Mesothelial cell of epicardium (in vitro differentiated cells): ENCODE results near the gene IMPDH2. TPM values are rescaled to one million over a fixed set of nuclear protein-coding genes. Genes with fewer than 3 reads are reported as not detected.

Source experiments
- DNase-seq, 2 experiments: peaks; one replicate each; pipeline ENCODE4 v3.0.0; 2021; ENCODE audit warnings: low spot score in 2 of 2; ENCODE audit not compliant: unreplicated experiment in 2 of 2
- H3K27ac Mint-ChIP-seq: 2 replicates; pipeline ENCODE4 v1.8.0; 2021; ENCODE audit warnings: mixed read lengths
- H3K27me3 Mint-ChIP-seq: 2 replicates; pipeline ENCODE4 v1.8.0; 2021; ENCODE audit warnings: low read depth, mixed read lengths
- H3K36me3 Mint-ChIP-seq: 2 replicates; pipeline ENCODE4 v1.8.0; 2021; ENCODE audit warnings: mixed read lengths
- H3K4me1 Mint-ChIP-seq: 2 replicates; pipeline ENCODE4 v1.8.0; 2021; ENCODE audit warnings: mixed read lengths
- H3K4me3 Mint-ChIP-seq: 2 replicates; pipeline ENCODE4 v1.8.0; 2021; ENCODE audit warnings: mild to moderate bottlenecking, moderate library complexity, mixed read lengths
- H3K9me3 Mint-ChIP-seq: 2 replicates; pipeline ENCODE4 v1.8.0; 2021; ENCODE audit warnings: mixed read lengths
- CTCF ChIP-seq: fragments of 200-600 bp; sonication (generic); IDR thresholded peaks from one replicate; pipeline ENCODE4 v1.5.0; 2021; ENCODE audit warnings: antibody characterized with exemption; ENCODE audit not compliant: unreplicated experiment
- total RNA-seq: library from RNA; stranded (reverse); gene quantifications from 3 replicates; pipeline ENCODE4 v1.2.1, GENCODE V29; 2021

Gene IMPDH2
- total RNA-seq, 1 donor from 2014 or later: 207 TPM

DNA sequence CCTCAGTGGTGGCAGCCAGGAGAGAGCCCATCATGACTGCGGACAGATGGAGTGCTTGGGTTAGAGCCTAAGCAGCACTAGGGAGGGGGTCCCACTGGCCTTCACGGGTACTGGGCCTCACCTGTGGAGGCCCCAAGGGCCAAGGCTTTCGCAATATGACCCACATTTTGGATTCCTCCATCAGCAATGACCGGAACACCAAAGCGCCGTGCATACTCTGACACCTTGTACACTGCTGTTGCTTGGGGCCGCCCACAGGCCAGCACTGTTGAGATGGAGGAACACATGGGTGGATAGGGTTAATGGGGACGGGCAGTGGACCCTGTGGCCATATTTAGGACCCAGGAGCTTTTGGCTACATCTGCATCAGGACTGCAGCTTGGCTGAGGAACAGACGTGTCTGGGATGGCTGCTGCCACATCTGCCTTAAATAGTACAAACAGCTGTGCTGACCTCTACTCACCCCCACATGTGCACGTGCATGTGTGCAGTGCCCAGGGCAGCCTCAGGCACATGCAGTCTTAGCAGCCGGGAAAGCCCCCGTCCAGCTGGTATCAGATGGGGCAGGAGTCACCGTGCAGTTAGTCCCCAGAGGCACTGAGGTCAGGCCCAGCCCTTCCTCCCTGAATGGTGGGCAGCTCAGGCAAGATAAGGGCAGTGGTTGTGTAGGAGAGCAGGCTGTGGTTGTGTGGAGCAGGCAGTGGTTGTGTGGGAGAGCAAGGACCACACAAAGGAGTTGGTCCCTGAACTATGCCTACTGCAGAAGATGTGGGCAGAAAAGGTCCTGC lies 4.0 kb downstream of the IMPDH2 start:
- TF ChIP-seq CTCF: no peak
- H3K36me3 Mint-ChIP-seq: peaks cover 14% of the 10 kb centered on the region
- no peak overlapping the region for H3K4me3 Mint-ChIP-seq
- DNase-seq: no peak
- no peak overlapping the region for H3K27ac Mint-ChIP-seq
- no peaks in the 10 kb centered on the region for H3K27me3 Mint-ChIP-seq
- H3K4me1 Mint-ChIP-seq: peaks cover 37% of the 10 kb centered on the region
- no peaks in the 10 kb centered on the region for H3K9me3 Mint-ChIP-seq

DNA sequence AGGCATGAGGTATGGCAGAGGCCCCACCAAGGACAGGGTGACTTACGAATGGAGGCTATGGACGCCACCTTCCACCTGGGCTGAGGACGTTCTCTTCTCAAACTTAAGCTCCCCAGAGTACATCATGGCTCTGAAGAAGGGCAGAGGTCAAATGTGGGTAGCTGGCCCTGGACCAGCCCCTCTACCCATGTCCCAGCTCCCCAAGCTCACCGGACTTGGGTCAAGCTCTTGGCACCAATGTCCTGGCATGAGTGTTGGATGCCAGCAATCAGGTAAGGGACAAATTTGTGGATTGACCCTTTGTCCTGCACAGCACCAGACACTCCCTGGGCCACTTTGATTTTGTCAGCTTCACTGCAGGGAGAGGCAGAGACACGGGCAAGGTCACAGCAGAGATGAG lies 4.7 kb downstream of the IMPDH2 start:
- H3K4me1 Mint-ChIP-seq: peaks cover 42% of the 10 kb centered on the region

DNA sequence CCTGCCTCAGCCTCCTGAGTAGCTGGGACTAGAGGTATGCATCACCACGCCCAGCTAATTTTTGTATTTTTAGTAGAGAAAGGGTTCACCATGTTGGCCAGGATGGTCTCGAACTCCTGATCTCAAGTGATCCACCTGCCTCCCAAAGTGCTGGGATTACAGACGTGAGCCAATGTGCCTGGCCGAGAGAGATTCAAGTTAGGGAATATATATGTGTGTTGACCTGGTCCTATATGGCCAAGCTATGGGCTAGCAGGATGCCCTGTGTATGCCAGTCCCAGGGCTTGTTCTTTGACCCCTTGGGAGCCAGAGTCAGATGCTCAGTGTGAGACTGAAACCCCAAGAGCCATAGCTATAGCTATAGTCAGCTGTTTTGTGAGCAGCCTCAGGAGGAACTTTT lies 5.4 kb downstream of the IMPDH2 start:
- Mint-ChIP-seq H3K4me3 (peak overlapping the region; percentile 94), H3K36me3 (peaks cover 14% of the 10 kb centered on the region), H3K27ac (no peak overlapping the region), H3K4me1 (peaks cover 38% of the 10 kb centered on the region), H3K9me3 (no peaks in the 10 kb centered on the region), H3K27me3 (no peaks in the 10 kb centered on the region)
- no peak for TF ChIP-seq CTCF
- no peak for DNase-seq

More for the DNA sequence above, 4.7 kb downstream of the IMPDH2 start:
- H3K36me3 Mint-ChIP-seq: peaks cover 14% of the 10 kb centered on the region
- no peak overlapping the region for H3K27ac Mint-ChIP-seq
- DNase-seq: no peak
- H3K4me3 Mint-ChIP-seq: no peak overlapping the region
- no peaks in the 10 kb centered on the region for H3K9me3 Mint-ChIP-seq
- H3K27me3 Mint-ChIP-seq: no peaks in the 10 kb centered on the region
- TF ChIP-seq CTCF: no peak

- H3K9me3 Mint-ChIP-seq: no peaks in the 10 kb centered on the region
- H3K27me3 Mint-ChIP-seq: no peaks in the 10 kb centered on the region
- H3K4me3 Mint-ChIP-seq: peak overlapping the region; percentile 94
- DNase-seq: no peak
- H3K4me1 Mint-ChIP-seq: peaks cover 34% of the 10 kb centered on the region
- peaks cover 14% of the 10 kb centered on the region for H3K36me3 Mint-ChIP-seq
- TF ChIP-seq CTCF: no peak
- peak overlapping the region; percentile 97 for H3K27ac Mint-ChIP-seq
Measured at GRCh38 chr3:49022688-49023171, 6.5 kb downstream of the IMPDH2 start.

GRCh38 chr3:49021813-49022687 lies 7.1 kb downstream of the IMPDH2 start, which contains the start of gene NDUFAF3:
Gene NDUFAF3 (plus strand): TSS chr3:49022121. CDS start chr3:49022145, 24 bp downstream.
- H3K27ac Mint-ChIP-seq: peak within 1 kb of the TSS; percentile 98
- peak; percentile 94 for TF ChIP-seq CTCF
- peaks cover 14% of the 10 kb centered on the region for H3K36me3 Mint-ChIP-seq
- peak; percentile 81 to 96 for DNase-seq
- H3K4me3 Mint-ChIP-seq: peak within 1 kb of the TSS; percentile 94
- no peaks in the 10 kb centered on the region for H3K27me3 Mint-ChIP-seq
- H3K4me1 Mint-ChIP-seq: peaks cover 36% of the 10 kb centered on the region
- no peaks in the 10 kb centered on the region for H3K9me3 Mint-ChIP-seq
